DMS114 treated with DMSO at 0.1 percent for 48 hours (cell line): ENCODE data around the gene SDSL.

ENCODE experiments used
- DNase-seq: peaks from one replicate; lab custom pipeline; 2025; ENCODE audit not compliant: unreplicated experiment; lab: John Stamatoyannopoulos, UW

Gene SDSL

DNA sequence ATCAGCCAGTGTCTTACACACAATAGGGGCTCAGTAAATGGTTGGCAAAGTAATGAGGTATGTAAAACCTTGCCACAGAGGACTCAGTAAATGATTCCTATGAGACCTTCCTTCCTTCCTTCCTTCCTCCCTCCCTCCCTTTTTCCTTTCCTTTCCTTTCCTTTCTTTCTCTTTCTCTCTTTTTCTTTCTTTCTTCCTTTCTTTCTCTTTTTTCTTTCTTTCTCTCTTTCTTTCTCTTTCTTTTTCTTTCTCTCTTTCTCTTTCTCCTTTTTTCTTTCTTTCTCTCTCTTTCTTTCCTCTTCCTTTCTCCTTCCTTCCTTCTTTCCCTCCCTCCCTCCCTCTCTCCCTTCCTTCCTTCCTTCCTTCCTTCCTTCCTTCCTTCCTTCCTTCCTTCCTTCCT, 26.0 kb upstream of the SDSL start:
- no peak for DNase-seq

DNA sequence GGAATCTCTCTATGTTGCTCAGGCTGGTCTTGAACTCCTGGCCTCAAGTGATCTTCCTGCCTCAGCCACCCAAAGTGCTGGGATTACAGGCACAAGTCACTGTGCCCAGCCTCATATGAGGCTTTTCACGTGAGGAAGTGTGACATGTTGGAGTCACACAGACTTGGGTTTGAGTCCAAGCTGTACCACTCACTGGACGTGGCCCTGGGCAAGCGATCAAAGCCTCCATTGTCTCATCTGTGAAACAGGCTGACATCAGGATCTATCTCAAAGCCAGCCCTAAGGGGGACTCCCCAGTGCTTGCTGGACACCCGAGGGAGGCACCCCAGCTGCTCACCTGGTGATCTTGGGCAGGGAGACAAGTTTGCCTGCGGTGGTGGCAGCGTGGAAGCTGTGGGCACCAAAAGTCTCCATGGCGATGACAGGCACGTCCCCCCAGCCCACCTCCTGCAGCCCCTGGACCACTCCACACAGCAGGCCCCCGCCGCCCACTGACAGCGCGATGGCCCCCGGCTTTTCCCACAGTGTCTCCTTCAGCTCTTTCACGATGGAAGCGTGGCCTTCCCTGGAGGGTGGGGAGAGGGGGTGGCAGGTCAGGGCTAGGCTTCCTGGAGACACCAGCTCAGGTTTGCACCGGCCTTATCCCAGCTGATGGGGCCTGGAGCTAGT, 25.2 kb upstream of the SDSL start:
- DNase-seq, result no peak

DNA sequence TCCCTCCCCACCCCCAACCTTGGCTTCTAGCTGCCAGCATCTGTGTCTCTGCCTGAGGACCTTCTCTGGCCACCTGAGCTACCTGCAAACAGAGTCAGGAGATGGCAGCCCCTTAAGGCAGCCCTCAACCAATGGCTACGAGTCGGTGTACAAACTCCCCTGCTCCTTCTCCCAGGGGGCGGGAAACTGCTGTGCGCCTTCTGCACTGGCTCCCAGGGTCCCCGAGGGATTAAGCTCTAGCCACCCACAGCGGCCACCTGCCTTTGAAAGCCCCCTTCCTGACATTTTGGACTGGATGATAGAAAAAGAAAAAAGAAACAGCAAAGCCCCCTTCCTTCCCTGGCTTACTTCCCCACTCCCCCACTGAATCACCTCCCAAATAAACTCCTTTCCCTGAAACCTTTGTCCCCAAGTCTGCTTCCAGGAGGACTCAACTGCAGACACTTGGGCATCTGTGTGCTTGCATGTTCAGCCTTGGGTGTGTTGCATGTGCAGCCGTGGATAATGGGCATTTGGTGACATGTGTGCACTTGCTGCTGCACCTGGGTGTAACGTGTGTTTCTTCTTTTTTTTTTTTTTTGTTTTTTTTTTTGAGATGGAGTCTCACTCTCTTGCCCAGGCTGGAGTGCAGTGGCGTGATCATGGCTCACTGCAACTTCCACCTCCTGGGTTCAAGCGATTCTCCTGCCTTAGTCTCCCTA, 24.5 kb upstream of the SDSL start:
- no peak for DNase-seq

DNA sequence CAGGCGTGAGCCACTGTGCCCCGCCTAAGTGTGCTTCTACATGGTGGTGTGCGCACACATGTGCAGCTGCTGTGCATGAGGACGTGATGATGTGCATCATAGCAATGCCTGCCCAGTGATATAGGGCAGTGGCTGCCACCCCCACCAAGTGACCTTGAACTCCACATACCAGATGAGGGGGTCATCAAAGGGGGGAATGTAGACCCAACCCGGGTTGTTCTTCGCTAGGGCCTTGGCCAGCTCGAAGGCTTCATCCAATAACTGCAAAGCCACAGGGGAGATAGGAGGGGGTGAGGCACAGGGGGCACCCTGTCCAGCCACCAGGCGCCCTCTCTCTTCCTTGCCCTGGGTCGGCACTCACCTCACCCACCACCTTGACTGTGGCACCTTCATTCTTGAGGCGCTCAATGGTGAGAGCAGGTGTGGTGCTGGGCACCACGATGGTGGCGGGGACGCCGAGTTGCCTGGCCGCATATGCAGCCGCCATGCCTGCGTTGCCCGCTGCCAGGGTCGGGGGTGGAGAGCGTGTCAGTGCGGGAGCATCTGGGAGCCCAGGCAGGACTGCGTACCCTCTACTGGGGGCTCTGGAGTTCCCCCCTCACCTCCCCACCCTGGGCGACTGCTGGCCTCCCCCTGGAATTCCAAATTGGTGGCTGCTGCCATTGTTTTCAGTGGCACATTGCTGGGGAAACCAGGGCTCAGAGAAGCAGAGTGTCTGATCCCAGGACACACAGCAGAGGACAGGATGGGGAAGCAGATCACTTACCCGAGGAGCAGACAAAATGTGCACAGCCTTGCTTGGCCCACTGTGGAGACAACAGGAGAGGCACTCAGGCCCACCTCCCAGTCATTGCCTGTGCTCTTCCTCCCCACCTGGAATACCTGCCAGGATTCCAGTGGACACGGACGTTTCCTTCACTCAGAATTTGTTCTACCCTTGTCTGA, 23.6 kb upstream of the SDSL start:
- no peak for DNase-seq

DNA sequence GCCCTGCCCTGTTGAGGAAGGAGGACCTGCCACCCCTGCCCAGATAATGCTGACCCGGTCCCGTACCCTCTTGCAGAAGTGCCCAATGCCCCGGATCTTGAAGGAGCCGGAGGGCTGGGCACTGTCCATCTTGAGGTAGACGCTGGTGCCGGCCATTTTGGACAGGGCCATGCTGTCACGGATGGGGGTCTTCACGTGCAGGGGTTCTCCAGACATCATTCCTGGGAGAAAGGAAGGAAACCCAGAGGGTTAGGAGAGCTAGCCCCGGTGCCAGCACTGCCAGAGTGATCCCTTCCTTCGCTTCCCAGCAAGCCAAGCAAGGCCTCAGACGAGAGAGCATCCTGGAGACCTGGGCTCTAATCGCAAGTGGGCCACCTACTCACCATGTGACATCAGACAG, 22.7 kb upstream of the SDSL start:
- no peak for DNase-seq

DNA sequence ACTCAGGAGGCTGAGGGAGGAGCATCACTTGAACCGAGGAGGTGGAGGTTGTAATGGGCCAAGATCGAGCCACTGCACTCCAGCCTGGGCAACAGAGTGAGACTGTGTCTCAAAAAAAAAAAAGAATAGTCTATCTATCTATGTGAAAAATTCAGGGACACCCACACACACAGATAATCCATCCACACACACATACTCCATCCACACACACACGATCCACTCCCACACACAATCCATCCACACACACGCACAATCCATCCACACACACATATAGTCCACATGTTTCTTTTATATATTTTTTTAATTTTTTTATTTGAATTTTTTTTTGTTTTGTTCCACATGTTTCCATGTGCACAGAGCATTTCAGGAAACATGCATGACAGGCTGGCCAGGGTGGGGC, 21.8 kb upstream of the SDSL start:
- no peak for DNase-seq

DNA sequence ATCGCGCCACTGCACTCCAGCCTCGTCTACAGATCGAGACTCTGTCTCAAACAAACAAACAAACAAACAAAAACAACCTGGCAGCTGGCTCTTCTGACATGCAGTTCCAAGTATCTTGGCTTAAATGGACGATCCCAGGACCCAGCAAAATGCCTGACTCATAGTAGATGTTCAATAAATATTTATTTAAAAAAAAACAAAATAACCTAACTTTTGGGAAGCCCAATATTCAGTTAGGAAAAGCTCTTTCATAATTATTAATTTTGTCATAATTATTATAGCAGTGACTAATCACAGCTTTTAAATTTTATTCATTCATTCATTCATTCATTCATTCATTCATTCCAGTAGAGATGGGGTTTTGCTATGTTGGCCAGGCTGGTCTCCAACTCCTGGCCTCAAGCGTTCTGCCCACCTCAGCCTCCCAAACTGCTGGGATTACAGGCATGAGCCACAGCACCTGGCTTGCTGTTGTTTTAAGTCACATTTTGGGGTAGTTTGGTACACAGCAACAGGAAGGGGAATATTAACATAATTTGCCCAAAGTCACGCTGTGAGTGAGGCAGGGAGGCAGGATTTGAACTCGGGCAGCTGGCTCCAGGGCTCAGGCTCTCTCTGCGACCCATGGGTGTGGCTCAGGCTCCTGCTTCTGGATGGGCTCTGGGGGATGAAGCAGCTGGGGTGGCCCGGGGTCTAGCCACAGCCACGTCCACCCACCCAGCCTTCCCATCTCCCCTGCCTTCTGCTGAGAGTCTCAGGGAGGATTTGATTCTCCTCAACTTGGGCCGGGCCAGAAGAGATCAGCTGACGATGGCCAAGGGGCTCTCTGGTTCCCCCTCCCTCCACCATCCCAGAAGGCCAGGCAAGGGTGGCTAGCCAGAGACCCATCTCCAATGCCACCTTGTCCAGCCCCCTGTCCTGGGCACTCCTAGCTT, 20.8 kb upstream of the SDSL start:
- DNase-seq, result no peak

DNA sequence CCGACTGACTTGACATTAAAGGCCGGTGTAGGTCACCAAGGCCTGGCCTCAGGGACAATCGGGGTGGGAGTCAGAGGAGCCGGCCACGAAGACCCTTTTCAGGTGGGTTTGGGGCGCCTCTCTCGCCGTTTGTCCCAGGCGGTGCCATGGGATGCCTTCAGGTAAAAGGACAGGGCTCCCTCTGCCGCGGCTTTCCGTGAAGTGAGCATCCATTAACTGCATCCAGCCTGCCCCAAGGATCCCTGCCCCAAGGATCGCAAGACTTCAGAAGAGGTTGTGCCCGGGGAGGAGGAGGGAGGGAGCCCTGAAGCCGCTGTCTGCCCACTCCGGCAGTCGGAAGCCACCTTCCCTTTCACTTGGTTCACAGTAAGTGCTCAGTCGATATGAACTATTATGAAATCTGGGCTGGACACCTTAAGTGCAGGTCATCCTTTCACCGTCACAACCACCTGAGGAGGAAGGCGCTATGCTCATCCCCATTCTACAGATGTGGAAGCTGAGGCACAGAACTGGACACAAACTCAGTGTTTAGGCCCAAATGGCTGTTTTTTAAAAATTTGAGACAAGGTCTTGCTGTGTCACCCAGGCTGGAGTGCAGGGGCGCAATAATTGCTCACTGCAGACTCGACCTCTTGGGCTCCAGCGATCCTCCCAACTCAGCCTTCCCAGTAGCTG, 19.5 kb upstream of the SDSL start:
- no peak for DNase-seq

DNA sequence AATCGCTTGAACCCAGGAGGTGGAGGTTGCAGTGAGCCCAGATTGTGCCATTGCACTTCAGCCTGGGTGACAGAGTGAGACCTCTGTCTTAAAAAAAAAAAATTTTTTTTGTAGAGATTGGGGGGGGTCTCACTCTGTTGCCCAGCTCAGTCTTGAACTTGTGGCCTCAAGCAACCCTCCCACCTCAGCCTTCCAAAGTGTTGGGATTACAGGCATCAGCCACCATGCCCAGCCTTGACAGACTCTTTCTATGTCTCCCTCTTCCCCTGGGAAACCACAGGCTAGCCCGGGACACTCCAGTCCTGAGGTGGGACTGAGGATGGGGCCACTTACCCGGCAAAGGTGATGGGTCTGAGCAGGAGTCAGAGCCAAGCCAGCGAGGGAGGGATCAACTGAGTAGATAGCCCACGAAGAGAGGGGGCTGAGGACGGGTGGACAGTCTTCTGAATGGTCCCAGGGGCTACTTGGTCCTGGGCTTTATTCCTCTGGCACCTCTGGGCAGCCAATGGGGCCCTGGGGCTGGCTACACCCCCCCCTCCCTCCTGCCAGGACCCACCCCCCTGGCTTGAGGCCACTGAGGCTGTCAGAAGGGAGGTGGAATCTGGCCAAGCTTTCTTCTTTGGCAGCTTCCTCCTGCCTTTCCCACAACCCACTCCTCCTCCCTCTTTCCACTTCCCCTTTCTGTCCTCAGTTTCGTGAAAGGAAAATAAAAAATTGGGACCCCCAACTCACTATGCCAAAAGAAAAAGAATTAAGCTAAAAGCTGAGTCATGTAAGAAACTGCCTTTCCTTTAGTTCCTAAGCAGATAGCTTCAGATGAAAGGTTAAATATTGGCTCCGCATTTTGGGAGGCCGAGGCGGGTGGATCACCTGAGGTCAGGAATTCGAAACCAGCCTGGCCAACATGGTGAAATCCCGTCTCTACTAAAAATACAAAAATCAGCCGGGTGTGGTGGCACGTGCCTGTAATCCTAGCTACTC, 18.5 kb upstream of the SDSL start, which contains the start of gene SDS:
Gene SDS, minus strand, starts transcription at position 453 of the 981 bp plus-strand sequence. CDS start 4,179 bp downstream, outside the sequence.
- no peak for DNase-seq

DNA sequence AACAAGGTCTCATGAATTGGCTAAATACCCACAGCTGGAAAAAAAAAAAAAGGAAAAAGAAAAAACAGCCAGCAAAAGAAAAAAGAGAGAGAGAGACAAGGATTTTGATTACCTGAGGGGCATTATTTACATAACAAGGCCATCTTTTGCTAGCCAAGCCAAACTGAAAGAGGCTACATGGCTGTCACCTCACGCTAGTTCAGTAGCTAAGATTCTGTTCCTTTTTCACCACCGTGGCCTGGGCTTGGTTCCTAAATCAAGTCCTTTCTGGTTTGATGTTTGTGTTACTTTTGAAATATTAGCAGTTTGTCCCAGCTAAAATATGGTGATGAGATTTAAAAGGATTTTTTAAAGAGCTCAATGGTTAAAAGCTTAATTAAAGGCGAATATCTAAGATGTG, 16.5 kb upstream of the SDSL start:
- DNase-seq, result no peak

DNA sequence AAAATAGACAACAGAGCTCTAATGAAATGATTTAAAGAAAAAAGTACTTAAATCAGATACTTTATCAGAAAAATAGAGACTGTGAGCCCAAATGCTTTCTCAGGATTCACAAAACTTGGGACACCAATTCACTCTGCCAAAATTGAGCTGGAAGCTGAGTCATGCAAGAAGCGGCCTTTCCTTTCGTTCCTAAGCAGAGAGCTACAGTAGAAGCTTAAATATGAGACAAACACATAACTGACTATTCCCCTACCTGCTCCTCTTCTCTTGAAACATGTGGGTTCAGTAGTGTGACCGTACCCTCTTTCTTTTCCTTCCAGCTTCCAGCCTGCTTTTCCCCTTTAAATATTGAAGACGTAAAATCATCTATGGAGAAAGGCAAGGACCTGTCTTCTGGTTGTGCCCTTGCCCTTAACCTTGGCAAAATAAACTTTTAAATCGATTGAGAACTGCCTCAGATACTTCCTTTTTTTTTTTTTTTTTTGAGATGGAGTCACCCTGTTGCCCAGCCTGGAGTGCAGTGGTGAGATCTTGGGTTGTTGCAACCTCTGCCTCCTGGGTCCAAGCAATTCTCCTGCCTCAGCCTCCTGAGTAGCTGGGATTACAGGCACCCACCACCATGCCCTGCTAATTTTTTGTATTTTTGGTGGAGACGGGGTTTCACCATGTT, 14.1 kb upstream of the SDSL start:
- no peak for DNase-seq

DNA sequence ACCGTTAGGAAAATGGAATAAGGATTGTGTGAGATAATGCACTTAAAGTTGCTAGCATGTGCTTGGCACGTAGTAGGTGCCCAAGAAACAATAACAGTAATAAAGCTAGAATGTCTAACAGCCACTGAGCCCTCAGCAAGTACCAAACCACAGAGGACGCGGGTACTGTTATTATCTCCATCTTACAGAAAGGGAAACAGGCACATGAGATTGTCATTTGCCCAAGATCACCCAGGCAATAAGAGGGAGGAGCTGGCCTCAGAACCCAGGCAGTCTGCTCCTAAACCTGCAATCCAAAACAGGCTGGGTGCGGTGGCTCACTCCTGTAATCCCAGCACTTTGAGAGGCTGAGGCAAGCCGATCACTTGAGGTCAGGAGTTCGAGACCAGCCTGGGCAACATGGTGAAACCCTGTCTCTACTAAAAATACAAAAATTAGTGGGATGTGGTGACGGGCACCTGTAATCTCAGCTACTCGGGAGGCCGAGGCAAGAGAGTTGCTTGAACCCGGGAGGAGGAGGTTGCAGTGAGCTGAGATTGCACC, 13.4 kb upstream of the SDSL start:
- DNase-seq, result no peak

DNA sequence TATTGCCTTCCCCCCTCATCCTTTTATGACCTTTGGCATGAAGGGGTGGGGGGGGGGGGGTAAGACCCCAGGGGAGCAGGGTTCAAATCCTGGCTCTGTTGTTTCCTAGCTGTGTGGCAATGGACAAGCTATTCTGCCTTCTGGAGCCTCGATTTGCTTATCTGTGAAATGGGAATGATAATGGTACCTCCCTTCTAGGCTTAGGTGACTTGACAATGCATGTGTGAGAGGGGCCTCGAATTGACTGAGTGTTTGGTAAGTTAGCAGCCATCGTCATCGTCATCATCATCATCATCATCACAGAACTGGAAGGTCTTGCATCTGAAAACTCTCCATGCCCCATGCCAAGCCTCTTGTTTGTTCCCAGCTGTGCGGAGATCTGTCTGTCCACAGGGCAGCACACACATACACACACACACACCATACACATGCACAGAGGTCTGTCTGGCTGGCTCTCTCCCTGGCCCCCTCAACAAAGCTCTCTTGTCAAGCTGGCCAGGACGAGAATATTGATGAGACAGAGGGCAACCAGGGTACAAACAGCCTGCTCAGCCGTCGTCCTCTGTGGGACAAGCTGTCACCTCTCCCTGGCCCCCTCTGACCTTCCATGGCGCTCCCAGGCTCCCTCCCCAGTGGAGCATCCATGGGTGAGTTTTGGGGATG, 12.6 kb upstream of the SDSL start:
- no peak for DNase-seq

DNA sequence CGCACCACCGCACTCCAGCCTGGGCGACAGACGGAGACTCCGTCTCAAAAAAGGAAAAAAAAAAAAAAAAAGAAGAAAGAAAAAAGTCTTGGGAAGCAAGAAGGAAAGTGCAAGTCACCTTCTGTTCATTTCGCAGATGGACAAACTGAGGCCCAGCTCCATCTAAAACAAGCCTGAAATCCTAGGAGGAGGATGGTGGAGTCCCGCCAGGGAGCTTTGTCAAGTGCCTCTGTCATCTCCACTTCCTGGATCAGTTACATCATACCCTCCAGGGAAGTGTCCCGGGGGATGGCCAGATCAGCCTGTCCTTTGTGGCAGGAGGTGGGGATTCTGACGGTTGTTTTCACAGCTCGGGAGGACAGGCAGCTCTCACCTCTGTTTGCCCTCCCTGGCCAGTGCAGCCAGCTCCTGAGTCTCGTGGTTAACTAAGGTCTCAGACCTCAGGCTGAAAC, 8.7 kb upstream of the SDSL start:
- DNase-seq, result no peak

DNA sequence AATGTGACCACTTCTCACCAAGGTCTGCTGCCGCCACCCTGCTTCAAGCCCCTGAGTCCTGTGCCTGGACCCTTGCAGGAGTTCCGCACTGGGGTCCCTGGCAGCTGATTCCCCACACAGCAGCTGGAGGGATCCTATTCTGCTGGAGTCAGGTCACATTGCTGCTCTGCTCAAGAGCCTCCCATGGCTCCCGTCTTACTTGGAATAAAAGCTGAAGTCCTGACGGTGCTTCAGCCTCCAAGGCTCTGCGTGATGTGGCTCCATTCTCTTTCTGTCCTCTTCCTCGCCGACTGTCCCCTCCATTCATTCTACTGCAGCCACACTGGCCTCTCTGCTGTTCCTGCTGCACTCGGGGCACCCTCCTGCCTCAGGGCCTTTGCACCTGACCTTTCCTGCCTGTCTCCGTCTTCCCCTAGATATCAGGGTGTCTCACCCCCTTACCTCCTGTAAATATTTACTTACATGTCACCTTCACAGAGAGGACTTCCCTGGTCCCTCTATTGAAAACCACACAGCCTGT, 7.6 kb upstream of the SDSL start:
- no peak for DNase-seq

DNA sequence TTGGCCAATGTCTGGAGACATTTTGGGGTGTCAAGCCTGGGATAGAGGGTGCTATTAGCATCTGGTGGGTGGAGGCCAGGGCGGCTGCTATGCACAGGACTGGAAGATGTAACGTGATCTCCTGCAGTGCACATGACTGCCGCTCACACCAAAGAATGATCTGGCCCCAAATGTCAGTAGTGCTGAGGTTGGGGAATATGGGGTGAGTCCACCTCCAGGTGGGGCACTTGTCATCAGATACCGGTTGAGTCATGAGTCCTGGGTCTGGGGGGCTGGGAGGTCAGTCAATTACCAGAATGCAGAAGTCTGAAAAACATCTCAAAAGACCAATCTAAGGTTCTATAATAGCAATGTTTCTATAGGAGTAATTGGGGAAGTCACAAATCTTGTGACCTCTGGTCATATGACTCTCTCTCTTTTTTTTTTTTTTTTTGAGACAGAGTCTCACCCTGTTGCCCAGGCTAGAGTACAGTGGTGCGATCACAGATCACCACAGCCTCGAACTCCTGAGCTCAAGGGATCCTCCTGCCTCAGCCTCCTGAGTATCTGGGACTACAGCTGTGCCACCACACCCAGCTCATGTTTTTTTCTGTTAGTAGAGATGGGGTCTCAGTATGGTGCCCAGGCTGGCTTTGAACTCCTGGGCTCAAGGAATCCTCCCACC, 6.0 kb upstream of the SDSL start:
- DNase-seq, result no peak
